Endothelial cell (in vitro differentiated cells): ENCODE data around the gene HIVEP1. TPM values are rescaled to one million over a fixed set of nuclear protein-coding genes. Genes with fewer than 3 reads are reported as not detected.
"Not testable (repeated sequence)": the region's sequence is repeated elsewhere in the genome, so short reads cannot be mapped to it uniquely, and the experiment has no call there.

Experiments used
- DNase-seq: peaks from one replicate; pipeline ENCODE4 v3.0.0; 2021; ENCODE audit warnings: low spot score
- H3K27ac Mint-ChIP-seq: one replicate; pipeline ENCODE4 v1.8.0; 2021; ENCODE audit warnings: mixed read lengths, inconsistent platforms; ENCODE audit not compliant: unreplicated experiment
- H3K27me3 Mint-ChIP-seq: one replicate; pipeline ENCODE4 v1.8.0; 2021; ENCODE audit warnings: mild to moderate bottlenecking, moderate library complexity, mixed read lengths, inconsistent platforms; ENCODE audit not compliant: unreplicated experiment
- H3K36me3 Mint-ChIP-seq: one replicate; pipeline ENCODE4 v1.8.0; 2021; ENCODE audit warnings: mild to moderate bottlenecking, low read depth, mixed read lengths, inconsistent platforms; ENCODE audit not compliant: unreplicated experiment
- H3K4me1 Mint-ChIP-seq: one replicate; pipeline ENCODE4 v1.8.0; 2021; ENCODE audit warnings: mild to moderate bottlenecking, mixed read lengths, inconsistent platforms; ENCODE audit not compliant: unreplicated experiment
- H3K4me3 Mint-ChIP-seq: one replicate; pipeline ENCODE4 v1.8.0; 2021; ENCODE audit warnings: mild to moderate bottlenecking, mixed read lengths, inconsistent platforms; ENCODE audit not compliant: unreplicated experiment
- H3K9me3 Mint-ChIP-seq: one replicate; pipeline ENCODE4 v1.8.0; 2021; ENCODE audit warnings: mixed read lengths, inconsistent platforms; ENCODE audit not compliant: unreplicated experiment
- total RNA-seq: library from RNA; stranded (reverse); fragmentation: NEBNext Ultra II Directional; extraction: Animal tissue kit (Norgen Biotek cat#: 25700); gene quantifications from one replicate; pipeline ENCODE4 v1.2.1, GENCODE V29; 2021; ENCODE audit not compliant: unreplicated experiment
- TF ChIP-seq, protein P1 (sequence below): fragments of 200-600 bp; sonication (generic); IDR thresholded peaks from one replicate; pipeline ENCODE4 v1.5.0; 2021; ENCODE audit warnings: antibody characterized with exemption; ENCODE audit not compliant: unreplicated experiment

The HIVEP1 gene
- total RNA-seq, 1 donor from 2014 or later, result 19.0 TPM

DNA sequence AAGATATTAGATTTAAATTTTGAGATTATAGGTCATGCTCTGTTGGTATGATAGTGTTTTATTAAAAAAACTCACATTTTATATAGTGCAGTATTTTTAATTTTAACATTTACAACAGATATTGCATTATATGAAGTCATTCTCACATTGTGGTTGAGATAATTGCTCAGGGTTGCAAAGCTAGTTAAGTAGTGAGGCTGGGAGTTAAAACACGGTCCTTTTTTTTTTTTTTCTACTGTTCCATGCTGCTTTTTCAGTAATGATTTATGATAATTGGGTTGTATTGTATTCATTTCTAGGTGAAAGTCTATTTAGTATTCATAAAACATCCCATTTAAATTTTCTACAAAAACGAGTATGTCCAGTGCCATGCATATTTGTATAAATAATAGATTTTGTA lies 160.5 kb downstream of the HIVEP1 start:
- Mint-ChIP-seq H3K27ac (no peak overlapping the region), H3K4me1 (peaks cover 8% of the 10 kb centered on the region), H3K4me3 (no peak overlapping the region), H3K9me3 (no peaks in the 10 kb centered on the region), H3K27me3 (peaks cover 2% of the 10 kb centered on the region), H3K36me3 (no peaks in the 10 kb centered on the region)
- DNase-seq, result no peak
- TF ChIP-seq, protein P1, sequence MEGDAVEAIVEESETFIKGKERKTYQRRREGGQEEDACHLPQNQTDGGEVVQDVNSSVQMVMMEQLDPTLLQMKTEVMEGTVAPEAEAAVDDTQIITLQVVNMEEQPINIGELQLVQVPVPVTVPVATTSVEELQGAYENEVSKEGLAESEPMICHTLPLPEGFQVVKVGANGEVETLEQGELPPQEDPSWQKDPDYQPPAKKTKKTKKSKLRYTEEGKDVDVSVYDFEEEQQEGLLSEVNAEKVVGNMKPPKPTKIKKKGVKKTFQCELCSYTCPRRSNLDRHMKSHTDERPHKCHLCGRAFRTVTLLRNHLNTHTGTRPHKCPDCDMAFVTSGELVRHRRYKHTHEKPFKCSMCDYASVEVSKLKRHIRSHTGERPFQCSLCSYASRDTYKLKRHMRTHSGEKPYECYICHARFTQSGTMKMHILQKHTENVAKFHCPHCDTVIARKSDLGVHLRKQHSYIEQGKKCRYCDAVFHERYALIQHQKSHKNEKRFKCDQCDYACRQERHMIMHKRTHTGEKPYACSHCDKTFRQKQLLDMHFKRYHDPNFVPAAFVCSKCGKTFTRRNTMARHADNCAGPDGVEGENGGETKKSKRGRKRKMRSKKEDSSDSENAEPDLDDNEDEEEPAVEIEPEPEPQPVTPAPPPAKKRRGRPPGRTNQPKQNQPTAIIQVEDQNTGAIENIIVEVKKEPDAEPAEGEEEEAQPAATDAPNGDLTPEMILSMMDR, result no peak

DNA sequence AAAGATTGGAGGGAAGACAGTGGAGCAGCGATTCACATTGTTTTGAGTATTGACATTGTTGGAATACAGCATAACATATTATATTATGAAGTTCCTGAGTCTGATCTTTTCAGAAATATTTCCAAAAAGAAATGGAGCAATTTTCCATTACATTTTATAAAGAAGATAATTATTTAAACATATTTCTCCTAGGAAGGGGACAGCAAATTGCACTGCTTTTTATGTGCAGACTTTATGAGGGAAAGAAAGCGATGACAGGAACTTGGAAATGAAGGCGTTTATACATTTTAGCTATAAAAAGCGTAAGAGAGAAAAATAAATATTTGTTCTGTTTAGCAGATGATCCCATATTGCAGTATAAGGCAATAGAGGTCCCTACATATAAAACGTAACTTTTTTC lies 161.1 kb downstream of the HIVEP1 start:
- Mint-ChIP-seq H3K4me1 (peaks cover 8% of the 10 kb centered on the region), H3K9me3 (no peaks in the 10 kb centered on the region), H3K4me3 (no peak overlapping the region), H3K27ac (no peak overlapping the region), H3K36me3 (no peaks in the 10 kb centered on the region), H3K27me3 (peaks cover 2% of the 10 kb centered on the region)
- TF ChIP-seq, protein P1, result no peak
- no peak for DNase-seq

GRCh38 chr6:12173661-12174060 lies 161.5 kb downstream of the HIVEP1 start:
- Mint-ChIP-seq H3K4me3 (no peak overlapping the region), H3K36me3 (no peaks in the 10 kb centered on the region), H3K27me3 (peaks cover 2% of the 10 kb centered on the region), H3K4me1 (peaks cover 8% of the 10 kb centered on the region), H3K9me3 (no peaks in the 10 kb centered on the region), H3K27ac (no peak overlapping the region)
- DNase-seq, result no peak
- TF ChIP-seq, protein P1, result no peak

DNA sequence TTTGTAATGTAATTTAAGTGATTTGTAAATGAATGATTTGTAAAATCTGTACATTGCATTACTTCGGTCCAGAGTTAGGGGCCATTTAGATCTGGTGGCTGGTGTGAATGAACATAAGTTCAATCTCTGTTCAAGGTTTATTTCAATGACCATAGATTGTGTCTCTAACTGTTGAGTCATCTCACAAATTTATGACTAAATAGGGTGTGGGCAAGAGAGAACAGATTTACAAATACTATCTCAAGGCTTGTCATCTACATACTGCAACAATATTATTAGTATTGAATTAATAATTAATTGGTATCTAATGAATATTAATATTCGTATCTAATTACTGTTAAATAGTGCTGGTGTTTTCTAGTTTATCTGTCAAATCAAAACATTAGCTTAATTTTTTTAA lies 162.8 kb downstream of the HIVEP1 start:
- TF ChIP-seq, protein P1, result no peak
- Mint-ChIP-seq H3K36me3 (no peaks in the 10 kb centered on the region), H3K4me3 (no peak overlapping the region), H3K27ac (no peak overlapping the region), H3K9me3 (no peaks in the 10 kb centered on the region), H3K27me3 (peaks cover 2% of the 10 kb centered on the region), H3K4me1 (peaks cover 8% of the 10 kb centered on the region)
- no peak for DNase-seq

DNA sequence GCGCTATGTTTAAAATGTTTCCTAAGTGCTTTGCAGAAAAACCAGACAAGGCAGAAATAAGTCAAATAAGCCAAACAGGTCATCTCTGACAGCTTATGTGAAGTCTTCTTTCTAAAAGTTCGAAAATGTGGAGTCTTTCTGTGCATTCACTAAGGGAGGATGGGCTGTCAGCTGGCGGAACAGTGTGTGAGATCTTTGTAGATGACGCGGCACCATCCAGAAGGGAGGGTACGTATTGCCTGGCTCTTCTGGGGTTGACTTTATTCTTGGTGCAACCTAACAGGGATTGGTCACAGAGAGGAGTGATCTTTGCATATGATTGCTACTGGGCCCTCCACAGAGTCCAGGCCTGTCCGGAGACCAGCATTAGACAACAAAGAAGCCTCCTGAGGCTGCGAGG lies 163.5 kb downstream of the HIVEP1 start:
- Mint-ChIP-seq H3K4me1 (peaks cover 2% of the 10 kb centered on the region), H3K27me3 (no peaks in the 10 kb centered on the region), H3K27ac (no peak overlapping the region), H3K36me3 (no peaks in the 10 kb centered on the region), H3K4me3 (no peak overlapping the region), H3K9me3 (no peaks in the 10 kb centered on the region)
- DNase-seq, result no peak
- TF ChIP-seq, protein P1, result no peak

DNA sequence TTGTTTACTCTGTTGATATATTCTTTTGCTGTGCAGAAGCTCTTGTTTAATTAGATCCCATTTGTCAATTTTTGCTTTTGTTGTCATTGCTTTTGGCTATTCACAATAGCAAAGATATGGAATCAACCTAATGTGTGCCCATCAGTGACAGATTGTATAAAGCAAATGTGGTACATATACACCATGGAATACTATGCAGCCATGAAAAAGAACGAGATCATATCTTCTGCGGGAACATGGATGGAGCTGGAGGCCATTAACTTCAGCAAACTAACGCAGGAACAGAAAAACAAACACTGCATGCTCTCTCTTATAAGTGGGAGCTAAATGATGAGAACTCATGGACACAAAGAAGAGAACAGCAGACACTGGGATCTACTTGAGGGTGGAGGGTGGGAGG lies 164.7 kb downstream of the HIVEP1 start:
- H3K27ac Mint-ChIP-seq, H3K4me3 Mint-ChIP-seq, H3K9me3 Mint-ChIP-seq, H3K27me3 Mint-ChIP-seq, DNase-seq, H3K36me3 Mint-ChIP-seq, H3K4me1 Mint-ChIP-seq: not testable (repeated sequence)
